IMR-90 (cell line): ENCODE measurements around the gene NOL12. TPM values are rescaled to one million over a fixed set of nuclear protein-coding genes. Genes with fewer than 3 reads are reported as not detected.
"Not testable (repeated sequence)": the region's sequence is repeated elsewhere in the genome, so short reads cannot be mapped to it uniquely, and the experiment has no call there.

Experiments
- ATAC-seq: fragments of 200-7000 bp; cut with Tn5 transposase; 2 replicates; pipeline ENCODE4 v1.9.1; 2020; ENCODE audit warnings: low read depth, mild to moderate bottlenecking, moderate library complexity
- BruUV-seq: library from RNA; stranded (reverse); fragments of 400-500 nt; replicated peaks from 2 replicates; lab custom pipeline; 2021; lab: Mats Ljungman, UMichigan
- CTCF ChIA-PET: fragments of 300-600 bp; formaldehyde crosslinking; extraction: SDS; loops from one replicate; lab custom pipeline; 2021; ENCODE audit warnings: antibody characterized with exemption; lab: Yijun Ruan, JAX
- POLR2A ChIA-PET: fragments of 300-600 bp; sonication (Branson Sonifier 250); formaldehyde crosslinking; loops from one replicate; lab custom pipeline; 2022; ENCODE audit warnings: antibody characterized with exemption; ENCODE audit not compliant: unreplicated experiment; lab: Charles Lee
- DNase-seq: peaks from one replicate; pipeline ENCODE4 v3.0.0; 2013
- H2AFZ ChIP-seq: replicated peaks from 2 replicates; pipeline ENCODE3; 2013; ENCODE audit warnings: low read length, mild to moderate bottlenecking; ENCODE audit not compliant: poor library complexity
- H2AK5ac ChIP-seq: 2 replicates; pipeline ENCODE4 v1.6.1; 2013; ENCODE audit warnings: low read depth, low read length, inconsistent platforms
- H2AK9ac ChIP-seq: replicated peaks from 2 replicates; pipeline ENCODE3; 2013; ENCODE audit warnings: mild to moderate bottlenecking, low read depth, low read length, moderate library complexity; ENCODE audit not compliant: poor library complexity
- H2BK120ac ChIP-seq: 2 replicates; pipeline ENCODE4 v1.6.1; 2013; ENCODE audit warnings: low read depth, low read length, inconsistent platforms
- H2BK15ac ChIP-seq: 3 replicates; pipeline ENCODE4 v1.6.1; 2013; ENCODE audit warnings: low read depth, low read length, inconsistent platforms
- H2BK20ac ChIP-seq: 2 replicates; pipeline ENCODE4 v1.6.1; 2013; ENCODE audit warnings: low read depth, mild to moderate bottlenecking, inconsistent platforms, low read length, moderate library complexity
- H2BK5ac ChIP-seq: 2 replicates; pipeline ENCODE4 v1.6.1; 2013; ENCODE audit warnings: mild to moderate bottlenecking, low read depth, low read length, inconsistent platforms; ENCODE audit not compliant: poor library complexity, severe bottlenecking
- H3K14ac ChIP-seq: replicated peaks from 2 replicates; pipeline ENCODE4 v1.6.1; 2013; ENCODE audit warnings: low read depth, low read length, inconsistent platforms
- H3K18ac ChIP-seq: 2 replicates; pipeline ENCODE4 v1.6.1; 2013; ENCODE audit warnings: low read depth, low read length, control low read depth
- H3K23ac ChIP-seq: 2 replicates; pipeline ENCODE4 v1.6.1; 2013; ENCODE audit warnings: low read depth, low read length, inconsistent platforms
- H3K27ac ChIP-seq: 2 replicates; pipeline ENCODE4 v1.5.1; 2013; ENCODE audit warnings: mild to moderate bottlenecking, control low read depth, low read length; ENCODE audit not compliant: insufficient read depth
- H3K27me3 ChIP-seq: 2 replicates; pipeline ENCODE4 v1.6.1; 2013; ENCODE audit warnings: low read length; ENCODE audit not compliant: control insufficient read depth, insufficient read depth
- H3K36me3 ChIP-seq: 2 replicates; pipeline ENCODE4 v1.6.1; 2013; ENCODE audit warnings: low read length, mixed read lengths; ENCODE audit not compliant: control insufficient read depth, insufficient read depth
- H3K4ac ChIP-seq: 2 replicates; pipeline ENCODE4 v1.6.1; 2013; ENCODE audit warnings: low read depth, low read length, inconsistent platforms
- H3K4me1 ChIP-seq: 2 replicates; pipeline ENCODE4 v1.6.1; 2013; ENCODE audit warnings: low read length, mixed read lengths; ENCODE audit not compliant: control insufficient read depth, insufficient read depth
- H3K4me2 ChIP-seq: 2 replicates; pipeline ENCODE4 v1.6.1; 2013; ENCODE audit warnings: low read depth, mild to moderate bottlenecking, control low read depth, low read length, moderate library complexity
- H3K4me3 ChIP-seq: 2 replicates; pipeline ENCODE4 v1.5.1; 2013; ENCODE audit warnings: low read depth, mild to moderate bottlenecking, control low read depth, low read length, moderate library complexity; ENCODE audit not compliant: insufficient read depth
- H3K56ac ChIP-seq: 2 replicates; pipeline ENCODE4 v1.6.1; 2013; ENCODE audit warnings: low read length, inconsistent platforms; ENCODE audit not compliant: insufficient read depth; ENCODE audit errors: extremely low read depth
- H3K79me1 ChIP-seq, 2 experiments: 2 replicates each; pipeline ENCODE4 v1.6.1; 2013; ENCODE audit warnings: low read length in 2 of 2, inconsistent platforms in 1 of 2, low read depth in 1 of 2
- H3K9ac ChIP-seq: 2 replicates; pipeline ENCODE4 v1.6.1; 2013; ENCODE audit warnings: low read depth, low read length, control low read depth
- H3K9me1 ChIP-seq: 2 replicates; pipeline ENCODE4 v1.6.1; 2013; ENCODE audit warnings: low read length, inconsistent platforms; ENCODE audit not compliant: insufficient read depth
- H3K9me3 ChIP-seq: 2 replicates; pipeline ENCODE4 v1.6.1; 2013; ENCODE audit warnings: low read length; ENCODE audit not compliant: control insufficient read depth, insufficient read depth
- H4K20me1 ChIP-seq: 2 replicates; pipeline ENCODE4 v1.6.1; 2013; ENCODE audit warnings: low read length, inconsistent platforms; ENCODE audit not compliant: insufficient read depth
- H4K5ac ChIP-seq: 2 replicates; pipeline ENCODE4 v1.6.1; 2013; ENCODE audit warnings: mild to moderate bottlenecking, low read depth, low read length, control low read depth
- H4K8ac ChIP-seq, 2 experiments: 2 replicates each; pipeline ENCODE4 v1.6.1; 2013; ENCODE audit warnings: low read depth in 2 of 2, low read length in 2 of 2, control low read depth in 1 of 2, inconsistent platforms in 1 of 2
- H4K91ac ChIP-seq: 2 replicates; pipeline ENCODE4 v1.6.1; 2013; ENCODE audit warnings: low read depth, low read length, inconsistent platforms; ENCODE audit not compliant: insufficient read depth
- CEBPB ChIP-seq: IDR thresholded peaks from 2 replicates; pipeline ENCODE4 v1.6.1; 2012; ENCODE audit warnings: low read depth, low read length, improper control_type of control experiment
- FOS ChIP-seq: fragments of 150-350 bp; IDR thresholded peaks from 2 replicates; pipeline ENCODE4 v1.6.1; 2016; ENCODE audit warnings: low read depth, low read length
- MAFK ChIP-seq: IDR thresholded peaks from 2 replicates; pipeline ENCODE4 v1.6.1; 2012; ENCODE audit warnings: low read depth, low read length, improper control_type of control experiment
- MAZ ChIP-seq: IDR thresholded peaks from 2 replicates; pipeline ENCODE4 v1.6.1; 2012; ENCODE audit warnings: low read depth, mild to moderate bottlenecking, low read length, improper control_type of control experiment, moderate library complexity, borderline replicate concordance
- RFX5 ChIP-seq: IDR thresholded peaks from 2 replicates; pipeline ENCODE4 v1.8.0; 2012; ENCODE audit warnings: low read depth, mild to moderate bottlenecking, low read length, moderate library complexity
- SMC3 ChIP-seq: fragments of 150-350 bp; IDR thresholded peaks from 2 replicates; pipeline ENCODE4 v1.6.1; 2016; ENCODE audit warnings: low read depth, mild to moderate bottlenecking, antibody characterized with exemption, low read length, moderate library complexity
- WGBS, 2 experiments: methylation state at CpG; one replicate each; pipeline versions ENCODE4 v1.1.5 to v1.1.7; 2013; ENCODE audit warnings: missing lambda C conversion rate in 2 of 2; ENCODE audit not compliant: insufficient read length in 1 of 2; ENCODE audit errors: extremely low coverage in 2 of 2; 5-methylcytosine and 5-hydroxymethylcytosine counted together
- dilution Hi-C: fragments of 300-500 bp; cut with HindIII; formaldehyde crosslinking; loops from one replicate; pipeline ENCODE4 v1.14.3; 2018; ENCODE audit warnings: low sequenced_read_pairs; ENCODE audit not compliant: unreplicated experiment
- in situ Hi-C: fragments of 300-500 bp; cut with MboI; formaldehyde crosslinking; loops from 3 replicates; pipeline ENCODE4 v1.14.3; 2019; ENCODE audit warnings: low sequenced_read_pairs, inconsistent platforms, mixed read lengths
- intact Hi-C: fragments of 100-400 bp; cut with micrococcal nuclease; formaldehyde crosslinking; loops from 2 replicates; pipeline ENCODE4 v1.10.0; 2022
- polyA plus RNA-seq, 3 experiments: library from polyadenylated mRNA; depleted of rRNA; stranded (reverse); fragments of >200 nt; gene quantifications; 2 replicates each; pipeline ENCODE4 v1.2.3, GENCODE V29; 2012; ENCODE audit warnings: low replicate concordance in 1 of 3
- total RNA-seq: library from RNA; depleted of rRNA; stranded (reverse); fragments of >200 nt; gene quantifications from 2 replicates; pipeline ENCODE4 v1.2.3, GENCODE V29; 2012

NOL12 gene
- total and polyA plus RNA-seq, 2 of the 4 experiments (the other 2 are of a cell fraction): 16.0 to 25.6 TPM

GRCh38 chr22:37692627-37693285 is 6.6 kb downstream of the NOL12 start:
- Histone ChIP-seq H3K14ac (no peak overlapping the region), H2AFZ (no peak overlapping the region), H3K9ac (no peak overlapping the region), H2BK120ac (no peak overlapping the region), H3K9me3 (no peaks in the 10 kb centered on the region), H2AK5ac (no peak overlapping the region), H2BK5ac (no peak overlapping the region), H3K18ac (no peak overlapping the region), H2BK15ac (no peak overlapping the region), H3K4me1 (peaks cover 6% of the 10 kb centered on the region), H4K91ac (no peak overlapping the region), H4K8ac (no peak overlapping the region), H3K79me1 (peaks cover 8 to 35% of the 10 kb centered on the region in 2 experiments), H3K4me2 (no peak overlapping the region), H3K27me3 (no peaks in the 10 kb centered on the region), H2BK20ac (no peak overlapping the region), H2AK9ac (peak overlapping the region; percentile 29), H4K5ac (no peak overlapping the region), H3K4ac (no peak overlapping the region), H3K27ac (no peak overlapping the region), H3K23ac (no peak overlapping the region), H4K20me1 (no peaks in the 10 kb centered on the region), H3K36me3 (peaks cover 33% of the 10 kb centered on the region), H3K9me1 (peaks cover 15% of the 10 kb centered on the region; the same call in 1 of the 2 replicates), H3K4me3 (no peak overlapping the region), H3K56ac (no peak overlapping the region)
- ChIA-PET POLR2A (no interaction called here), CTCF (no interaction called here)
- no peak for TF ChIP-seq RFX5
- no peak for TF ChIP-seq CEBPB
- TF ChIP-seq SMC3: no peak
- no peak for TF ChIP-seq MAZ
- TF ChIP-seq MAFK: no peak
- no peak for TF ChIP-seq FOS
- 93% methylated on average over 8 of the region's 15 CpGs; no CpG with 5 or more reads in 1 of the 2 experiments for WGBS, 2 experiments
- in situ Hi-C loops: no loop called here
- DNase-seq: no peak
- dilution Hi-C loops: no loop called here
- no TSS peak for BruUV-seq
- intact Hi-C loops: no loop called here
- ATAC-seq: no peak

GRCh38 chr22:37694131-37694530 is 8.0 kb downstream of the NOL12 start:
- dilution Hi-C loops, H2AK9ac ChIP-seq, H4K91ac ChIP-seq, H3K27me3 ChIP-seq, H2AK5ac ChIP-seq, H4K20me1 ChIP-seq, H2BK20ac ChIP-seq, BruUV-seq, in situ Hi-C loops, H3K4ac ChIP-seq, H3K4me2 ChIP-seq, H2BK15ac ChIP-seq, H3K9ac ChIP-seq, H3K4me1 ChIP-seq, H3K23ac ChIP-seq, H4K8ac ChIP-seq, H4K5ac ChIP-seq, H3K18ac ChIP-seq, H2BK5ac ChIP-seq, H3K56ac ChIP-seq, H3K9me3 ChIP-seq, H2BK120ac ChIP-seq, H2AFZ ChIP-seq, H3K27ac ChIP-seq, H3K14ac ChIP-seq, POLR2A ChIA-PET, H3K4me3 ChIP-seq, intact Hi-C loops: not testable (repeated sequence)
- 86% methylated on average over 3 of the region's 7 CpGs; no CpG with 5 or more reads in 1 of the 2 experiments for WGBS, 2 experiments
- peaks cover 21% of the 10 kb centered on the region for H3K36me3 ChIP-seq
- DNase-seq (peak; percentile 59), ATAC-seq (peak; percentile 26; the same call in 1 of the 2 replicates)
- CTCF ChIA-PET: interaction anchor here (1.3 kb wide), 1 partner anchor 61 kb away, joined by 4 read pairs; no protein-coding TSS in a partner anchor
- H3K9me1 ChIP-seq: peaks cover 15% of the 10 kb centered on the region; the same call in 1 of the 2 replicates
- H3K79me1 ChIP-seq: peaks cover 0 to 21% of the 10 kb centered on the region in 2 experiments; a peak in 3 of 4 replicates
